OCI-M2 (cell line): ENCODE results near the gene FOXP2.

Experiments used
- DNase-seq: peaks from one replicate; lab custom pipeline; 2025; ENCODE audit not compliant: unreplicated experiment; lab: John Stamatoyannopoulos, UW

Gene FOXP2

DNA sequence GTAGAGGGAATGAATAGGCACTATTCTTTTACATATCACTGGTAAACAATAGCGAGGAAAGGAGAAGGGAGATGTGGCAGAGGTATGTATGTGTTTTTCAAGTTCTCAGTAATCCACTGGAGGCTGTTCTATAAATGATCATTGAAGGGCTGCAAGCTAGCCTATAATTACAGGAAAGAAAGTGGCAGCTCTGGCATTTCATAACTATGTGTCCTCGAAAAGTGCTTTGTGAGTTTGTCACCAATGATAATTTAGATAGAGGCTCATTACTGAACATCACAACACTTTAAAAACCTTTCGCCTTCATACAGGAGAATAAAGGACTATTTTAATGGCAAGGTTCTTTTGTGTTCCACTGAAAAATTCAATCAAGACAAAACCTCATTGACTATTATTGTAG, 235.1 kb downstream of the FOXP2 start:
- no peak for DNase-seq

- DNase-seq: no peak
Measured at GRCh38 chr7:114650491-114650890, 235.9 kb downstream of the FOXP2 start.

- no peak for DNase-seq
Measured at GRCh38 chr7:114652041-114652440, 237.4 kb downstream of the FOXP2 start.

- DNase-seq: no peak
Measured at GRCh38 chr7:114653364-114654088, 238.9 kb downstream of the FOXP2 start.

GRCh38 chr7:114656466-114656865, 241.9 kb downstream of the FOXP2 start:
- no peak for DNase-seq

GRCh38 chr7:114657279-114657678, 242.7 kb downstream of the FOXP2 start:
- no peak for DNase-seq

DNA sequence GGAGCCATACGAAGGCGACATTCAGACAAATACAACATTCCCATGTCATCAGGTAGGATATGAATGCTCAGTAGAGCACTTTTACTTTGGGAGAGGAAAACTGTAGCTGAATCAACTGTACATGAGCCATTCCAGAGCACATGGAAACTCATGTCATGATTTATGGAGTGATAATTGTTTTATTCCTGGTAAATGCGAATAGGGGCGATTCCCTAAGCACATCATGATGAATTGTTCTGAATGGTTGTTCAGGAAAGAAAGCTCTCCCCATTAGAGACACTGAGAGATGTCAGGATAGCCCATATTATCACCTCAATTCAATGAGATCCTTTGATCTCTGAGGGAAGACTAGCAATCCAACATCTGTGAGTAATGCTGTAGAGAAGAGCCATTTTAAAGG, 243.6 kb downstream of the FOXP2 start:
- no peak for DNase-seq

- DNase-seq: no peak
Measured at GRCh38 chr7:114659409-114660125, 245.0 kb downstream of the FOXP2 start.

DNA sequence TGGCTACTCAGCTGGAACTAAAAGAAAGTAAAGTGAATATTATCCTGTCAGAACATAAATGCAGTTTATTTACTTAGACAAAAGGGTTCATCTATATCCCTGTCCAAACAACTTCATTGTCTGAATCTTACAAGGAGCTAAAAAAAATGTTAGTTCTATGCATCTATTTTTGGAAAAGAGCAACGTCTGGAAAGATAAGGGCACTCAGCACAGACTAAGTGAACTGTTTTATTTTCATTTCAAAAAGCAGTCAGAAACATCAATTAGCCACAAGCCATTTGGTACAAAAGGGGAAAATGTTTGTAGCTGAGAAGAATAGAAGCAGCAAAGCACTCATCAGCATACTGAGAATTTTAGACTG, 245.5 kb downstream of the FOXP2 start:
- DNase-seq: no peak

DNA sequence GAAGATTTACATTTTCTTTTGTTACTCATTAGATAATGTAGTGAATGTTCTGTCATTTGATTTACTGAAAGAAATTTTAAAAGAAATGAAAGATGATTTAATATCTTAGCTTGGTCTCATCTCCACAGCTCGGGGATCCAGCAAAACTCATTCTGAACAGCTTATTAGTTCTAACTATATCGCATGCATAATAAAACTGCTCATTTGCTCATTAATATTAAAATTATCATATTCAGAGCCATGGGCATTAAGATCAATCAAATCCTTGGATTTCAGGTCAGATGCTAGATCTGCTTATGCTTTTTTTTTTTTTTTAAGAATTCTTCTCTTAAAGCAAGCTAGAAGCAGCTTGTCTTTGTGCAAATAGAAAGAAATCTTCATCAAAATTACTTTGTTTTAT, 246.1 kb downstream of the FOXP2 start:
- DNase-seq: no peak

DNA sequence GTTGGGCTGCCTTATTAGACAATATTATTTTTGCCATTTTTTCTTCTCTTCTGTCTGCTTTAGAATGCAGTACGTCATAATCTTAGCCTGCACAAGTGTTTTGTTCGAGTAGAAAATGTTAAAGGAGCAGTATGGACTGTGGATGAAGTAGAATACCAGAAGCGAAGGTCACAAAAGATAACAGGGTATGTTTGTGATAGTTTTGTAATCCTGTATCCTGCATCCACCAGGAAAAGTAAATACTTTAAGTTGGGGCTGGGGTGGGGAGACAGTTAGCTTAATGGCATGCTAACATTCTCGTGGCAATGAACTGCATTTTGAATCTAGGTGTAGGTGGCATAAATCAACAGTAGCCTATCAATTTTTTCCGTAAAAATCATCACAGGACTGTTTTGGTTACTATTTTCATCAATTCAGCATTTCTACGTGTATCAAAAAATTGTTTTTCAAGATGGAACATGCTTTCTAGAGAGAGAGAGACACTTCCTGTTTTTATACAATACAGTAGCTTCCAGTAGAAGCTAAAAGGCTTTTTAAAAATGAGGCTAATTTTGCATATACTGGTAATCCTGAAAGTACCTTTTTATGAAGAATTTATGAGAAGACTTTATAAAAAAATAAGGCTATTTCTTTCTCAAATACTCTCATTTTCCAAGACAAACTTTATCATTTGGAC, 247.5 kb downstream of the FOXP2 start:
- no peak for DNase-seq

- DNase-seq: no peak
Measured at GRCh38 chr7:114663502-114663901, 248.9 kb downstream of the FOXP2 start.

DNA sequence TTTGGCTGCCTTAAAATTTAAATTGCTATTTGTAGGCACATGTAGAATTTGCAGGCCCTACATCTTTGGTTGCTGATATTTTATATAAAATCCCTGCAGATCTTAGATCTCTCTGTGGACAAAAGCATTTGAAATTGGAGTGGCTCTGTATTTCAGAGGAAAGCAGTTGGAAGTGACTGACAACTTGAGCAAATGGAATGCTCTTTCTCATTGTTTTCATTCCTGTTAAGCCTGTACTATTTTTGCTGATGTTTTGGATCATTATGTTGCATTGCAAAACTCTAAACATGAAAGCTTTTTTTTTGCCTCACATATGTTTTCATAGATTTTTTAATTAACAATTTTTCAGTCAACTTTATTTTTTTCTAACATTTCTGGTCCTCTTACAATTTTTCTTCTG, 256.1 kb downstream of the FOXP2 start:
- DNase-seq: no peak

GRCh38 chr7:114671563-114672123, 257.0 kb downstream of the FOXP2 start:
- DNase-seq: no peak

GRCh38 chr7:114678116-114678515, 263.5 kb downstream of the FOXP2 start:
- no peak for DNase-seq

DNA sequence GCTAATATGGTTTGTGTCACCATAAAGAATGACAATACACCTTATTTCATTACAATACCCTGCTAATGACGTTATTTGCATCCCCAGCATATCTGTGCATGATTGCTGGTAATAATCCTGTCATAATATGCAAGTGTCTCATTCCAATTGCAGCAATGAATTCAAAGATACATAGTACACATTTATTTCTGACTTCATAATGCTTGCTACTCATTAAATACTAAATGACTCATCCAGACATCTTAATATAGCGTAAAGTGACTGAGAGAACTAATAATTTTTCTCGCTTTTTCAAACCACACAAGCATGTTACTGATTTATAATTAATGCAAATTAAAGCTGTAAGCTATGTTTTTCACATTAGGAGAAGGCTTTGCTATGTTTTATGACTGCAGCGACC, 272.6 kb downstream of the FOXP2 start:
- DNase-seq: no peak

DNA sequence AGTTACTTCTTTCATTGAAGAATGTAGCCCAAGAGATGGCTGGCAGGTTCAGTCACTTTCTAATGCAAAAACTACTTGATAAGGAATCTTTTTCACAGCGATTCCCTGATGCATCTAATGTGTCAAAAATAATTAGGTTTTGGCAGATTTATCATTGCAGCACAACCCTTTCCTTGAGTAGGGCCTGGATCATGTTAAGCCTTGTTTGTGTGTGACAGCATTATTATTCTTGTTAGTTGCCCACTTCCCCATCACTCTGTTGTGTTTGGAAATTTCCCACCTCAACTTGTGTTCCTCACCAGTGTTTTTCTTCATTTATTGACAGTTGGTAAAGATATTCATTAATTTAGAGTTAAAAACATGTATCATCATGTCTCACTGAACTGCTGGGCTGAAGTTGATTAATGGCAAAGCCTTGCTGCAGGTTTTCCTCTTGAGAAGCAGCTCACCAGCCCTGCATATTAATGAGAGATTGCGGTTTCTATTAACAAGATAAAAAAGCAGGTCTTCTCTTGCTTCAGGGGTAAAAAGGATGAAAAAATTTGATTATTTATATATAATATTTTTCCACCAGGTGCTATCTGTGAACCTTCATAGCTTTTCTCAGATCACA, 273.9 kb downstream of the FOXP2 start:
- DNase-seq: no peak

DNA sequence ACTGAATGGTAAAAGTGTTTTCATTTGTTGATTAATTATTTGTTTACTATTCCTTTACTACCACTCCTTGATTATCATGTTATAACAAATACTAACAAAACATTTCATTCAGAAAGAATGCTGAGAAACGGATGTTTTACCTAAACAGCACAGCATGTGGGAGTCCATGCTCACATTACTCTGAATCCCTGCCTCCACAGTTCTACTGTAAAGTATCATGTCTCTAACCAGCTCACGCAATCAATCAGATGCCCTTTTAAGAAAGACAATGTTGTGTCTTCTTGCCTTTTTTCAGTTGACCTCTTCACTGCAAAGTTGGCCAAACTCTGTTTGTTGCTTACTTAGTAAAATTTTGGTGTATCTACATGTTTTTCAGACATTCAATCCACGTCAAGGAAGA, 274.8 kb downstream of the FOXP2 start:
- no peak for DNase-seq

DNA sequence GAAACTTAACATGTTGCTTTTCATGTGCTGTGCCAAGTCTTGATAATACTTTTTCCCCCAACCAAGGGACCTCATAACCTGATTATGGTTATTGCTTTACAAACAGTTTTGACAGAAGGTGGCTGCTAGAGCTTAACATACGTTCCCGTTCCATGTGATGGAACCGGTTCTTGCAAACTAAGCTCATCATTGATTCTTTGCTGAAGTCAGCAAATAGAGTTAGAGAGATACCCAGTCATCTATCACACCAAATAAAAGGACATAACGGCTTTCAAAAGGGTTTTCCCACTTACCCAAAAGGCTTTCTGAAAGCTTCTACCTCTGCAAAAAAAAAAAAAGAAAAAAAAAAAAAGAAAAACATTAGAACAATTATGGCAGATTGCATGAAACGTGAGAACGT, 277.0 kb downstream of the FOXP2 start:
- no peak for DNase-seq

DNA sequence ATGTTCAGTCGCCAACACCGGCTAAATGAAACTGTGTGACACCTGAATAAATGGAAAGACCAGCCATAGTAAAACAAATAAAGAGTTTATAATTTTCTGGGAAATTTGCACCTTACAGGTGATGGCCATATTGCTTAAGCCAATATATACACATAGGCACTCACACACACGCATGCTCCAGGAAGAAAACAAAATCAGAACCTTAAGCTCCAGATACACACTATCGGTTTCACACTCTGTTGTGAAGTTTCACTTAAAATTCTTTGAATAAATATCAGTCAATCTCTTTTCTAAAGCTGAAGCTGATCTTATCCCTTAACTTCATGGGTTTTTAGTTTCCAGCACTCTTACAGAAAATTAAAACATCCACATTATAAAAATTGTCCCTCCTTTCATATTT, 280.6 kb downstream of the FOXP2 start:
- no peak for DNase-seq

- no peak for DNase-seq
Measured at GRCh38 chr7:114700247-114700928, 285.8 kb downstream of the FOXP2 start.
